Dermis blood vessel endothelial cell (primary cell): ENCODE results near the gene RPS6KA6. TPM values are rescaled to one million over a fixed set of nuclear protein-coding genes. Genes with fewer than 3 reads are reported as not detected.

ENCODE experiments used
- DNase-seq: peaks from one replicate; pipeline ENCODE4 v3.0.0; 2010
- total RNA-seq: library from RNA; depleted of rRNA; stranded (reverse); fragments of >200 nt; gene quantifications from 2 replicates; pipeline ENCODE4 v1.2.3, GENCODE V29; 2014

Gene RPS6KA6
- total RNA-seq: 1.4 TPM in 2 replicates

- DNase-seq: peak; percentile 25
Measured at GRCh38 chrX:84187533-84188319, at the start of gene RPS6KA6. TSS of gene RPS6KA6 (minus strand) at chrX:84188199. CDS start at chrX:84187899, 300 bp downstream.

GRCh38 chrX:84224741-84225140 is 36.7 kb upstream of the RPS6KA6 start:
- DNase-seq: no peak

- DNase-seq: no peak
Measured at GRCh38 chrX:84223261-84223660, 35.3 kb upstream of the RPS6KA6 start.

- no peak for DNase-seq
Measured at GRCh38 chrX:84221181-84221580, 33.2 kb upstream of the RPS6KA6 start.

GRCh38 chrX:84219551-84219950 is 31.6 kb upstream of the RPS6KA6 start:
- DNase-seq: no peak

GRCh38 chrX:84218726-84219125 is 30.7 kb upstream of the RPS6KA6 start:
- no peak for DNase-seq

- no peak for DNase-seq
Measured at GRCh38 chrX:84216881-84217280, 28.9 kb upstream of the RPS6KA6 start.

- no peak for DNase-seq
Measured at GRCh38 chrX:84216406-84216805, 28.4 kb upstream of the RPS6KA6 start.

GRCh38 chrX:84205276-84205675 is 17.3 kb upstream of the RPS6KA6 start:
- no peak for DNase-seq

- no peak for DNase-seq
Measured at GRCh38 chrX:84199688-84200087, 11.7 kb upstream of the RPS6KA6 start.

GRCh38 chrX:84197550-84197949 is 9.6 kb upstream of the RPS6KA6 start:
- no peak for DNase-seq

GRCh38 chrX:84192006-84192405 is 4.0 kb upstream of the RPS6KA6 start:
- DNase-seq: no peak

- DNase-seq: no peak
Measured at GRCh38 chrX:84189125-84189524, 1.1 kb upstream of the RPS6KA6 start.

- DNase-seq: peak; percentile 61
Measured at GRCh38 chrX:84188320-84188834, 378 bp upstream of the RPS6KA6 start.

GRCh38 chrX:84186603-84187532 is 1.1 kb downstream of the RPS6KA6 start:
- peak; percentile 1 for DNase-seq

- no peak for DNase-seq
Measured at GRCh38 chrX:84182516-84182915, 5.5 kb downstream of the RPS6KA6 start.

- DNase-seq: no peak
Measured at GRCh38 chrX:84175958-84176357, 12.0 kb downstream of the RPS6KA6 start.

- no peak for DNase-seq
Measured at GRCh38 chrX:84175274-84175673, 12.7 kb downstream of the RPS6KA6 start.

GRCh38 chrX:84174348-84174747 is 13.7 kb downstream of the RPS6KA6 start:
- no peak for DNase-seq

- no peak for DNase-seq
Measured at GRCh38 chrX:84170931-84171330, 17.1 kb downstream of the RPS6KA6 start.

GRCh38 chrX:84168574-84168973 is 19.4 kb downstream of the RPS6KA6 start:
- DNase-seq: peak; percentile 0

- DNase-seq: peak; percentile 7
Measured at GRCh38 chrX:84168095-84168494, 19.9 kb downstream of the RPS6KA6 start.

GRCh38 chrX:84165711-84166110 is 22.3 kb downstream of the RPS6KA6 start:
- DNase-seq: no peak
